ENCODE measurements around the gene DYSF. TPM values are rescaled to one million over a fixed set of nuclear protein-coding genes. Genes with fewer than 3 reads are reported as not detected.

The DYSF gene
- total RNA-seq, 2 donors from 2014 or later: 1.4 to 3.1 TPM

- Histone ChIP-seq H3K9ac (ENCODE audit: extremely low read depth, low read length, poor library complexity, severe bottlenecking) (no peak overlapping the region), H3K4me3 (ENCODE audit: low read length) (no peak overlapping the region), H3K9me3 (ENCODE audit: control insufficient read depth, low read length) (no peaks in the 10 kb centered on the region), H3K27ac (ENCODE audit: low read depth, low read length) (no peak overlapping the region), H3K36me3 (ENCODE audit: control insufficient read depth, insufficient read depth, low read length) (no peaks in the 10 kb centered on the region), H3K4me1 (ENCODE audit: control insufficient read depth, insufficient read depth, low read length) (no peaks in the 10 kb centered on the region), H3K27me3 (ENCODE audit: control insufficient read depth, insufficient read depth, low read length, poor library complexity, severe bottlenecking) (peaks cover 9% of the 10 kb centered on the region)
- Mint-ChIP-seq H3K9me3 (no peaks in the 10 kb centered on the region), H3K27me3 (ENCODE audit: insufficient read depth) (peaks cover 16% of the 10 kb centered on the region), H3K27ac (no peak overlapping the region), H3K4me3 (no peak overlapping the region), H3K36me3 (ENCODE audit: low read depth) (no peaks in the 10 kb centered on the region), H3K4me1 (peaks cover 3% of the 10 kb centered on the region)
- 72 to 98% methylated on average over 2 to 5 of the region's 5 CpGs for WGBS, 2 experiments (ENCODE audit: insufficient coverage in 1 of 2, insufficient read length in 1 of 2)
- TF ChIP-seq CTCF (conservative IDR thresholded peaks at IDR 0.05): no peak
- no peak for DNase-seq
Measured at GRCh38 chr2:71474116-71474743, 20.9 kb downstream of the DYSF start.

- Histone ChIP-seq H3K27me3 (ENCODE audit: control insufficient read depth, insufficient read depth, low read length, poor library complexity, severe bottlenecking) (peaks cover 2% of the 10 kb centered on the region), H3K27ac (ENCODE audit: low read depth, low read length) (no peak overlapping the region), H3K9me3 (ENCODE audit: control insufficient read depth, low read length) (no peaks in the 10 kb centered on the region), H3K9ac (ENCODE audit: extremely low read depth, low read length, poor library complexity, severe bottlenecking) (no peak overlapping the region), H3K36me3 (ENCODE audit: control insufficient read depth, insufficient read depth, low read length) (no peaks in the 10 kb centered on the region), H3K4me1 (ENCODE audit: control insufficient read depth, insufficient read depth, low read length) (no peaks in the 10 kb centered on the region), H3K4me3 (ENCODE audit: low read length) (no peak overlapping the region)
- no peak for TF ChIP-seq CTCF (conservative IDR thresholded peaks at IDR 0.05)
- Mint-ChIP-seq H3K4me3 (no peak overlapping the region), H3K9me3 (no peaks in the 10 kb centered on the region), H3K27me3 (ENCODE audit: insufficient read depth) (peaks cover 12% of the 10 kb centered on the region), H3K4me1 (peaks cover 3% of the 10 kb centered on the region), H3K36me3 (ENCODE audit: low read depth) (no peaks in the 10 kb centered on the region), H3K27ac (no peak overlapping the region)
- WGBS, 2 experiments (ENCODE audit: insufficient coverage in 1 of 2, insufficient read length in 1 of 2): 90 to 92% methylated on average over 6 to 10 of the region's 10 CpGs
- no peak for DNase-seq
Measured at GRCh38 chr2:71474744-71475397, 21.5 kb downstream of the DYSF start.

GRCh38 chr2:71476495-71476894 lies 23.1 kb downstream of the DYSF start:
- Histone ChIP-seq H3K27ac (ENCODE audit: low read depth, low read length) (no peak overlapping the region), H3K4me1 (ENCODE audit: control insufficient read depth, insufficient read depth, low read length) (no peaks in the 10 kb centered on the region), H3K4me3 (ENCODE audit: low read length) (no peak overlapping the region), H3K27me3 (ENCODE audit: control insufficient read depth, insufficient read depth, low read length, poor library complexity, severe bottlenecking) (no peaks in the 10 kb centered on the region), H3K9ac (ENCODE audit: extremely low read depth, low read length, poor library complexity, severe bottlenecking) (no peak overlapping the region), H3K36me3 (ENCODE audit: control insufficient read depth, insufficient read depth, low read length) (no peaks in the 10 kb centered on the region), H3K9me3 (ENCODE audit: control insufficient read depth, low read length) (no peaks in the 10 kb centered on the region)
- no peaks in the 10 kb centered on the region for H3K9me3 Mint-ChIP-seq
- no peaks in the 10 kb centered on the region for H3K36me3 Mint-ChIP-seq (ENCODE audit: low read depth)
- WGBS, 2 experiments (ENCODE audit: insufficient coverage in 1 of 2, insufficient read length in 1 of 2): 83 to 100% methylated on average over 1 of the region's 1 CpG
- no peak for TF ChIP-seq CTCF (conservative IDR thresholded peaks at IDR 0.05)
- H3K27ac Mint-ChIP-seq: no peak overlapping the region
- H3K27me3 Mint-ChIP-seq (ENCODE audit: insufficient read depth): peaks cover 8% of the 10 kb centered on the region
- no peak overlapping the region for H3K4me3 Mint-ChIP-seq
- H3K4me1 Mint-ChIP-seq: peaks cover 3% of the 10 kb centered on the region
- no peak for DNase-seq

All from endodermal cell (in vitro differentiated cells).